Fibroblast of lung (primary cell): ENCODE measurements around the gene IFIT2. TPM values are rescaled to one million over a fixed set of nuclear protein-coding genes. Genes with fewer than 3 reads are reported as not detected.

ENCODE experiments used
- DNase-seq, 2 donors: peaks; one replicate each; pipeline versions ENCODE4 v3.0.0 to v3.0.0-alpha.2; 2010; ENCODE audit warnings: low read depth in 2 of 2
- H2AFZ ChIP-seq: 2 replicates; pipeline ENCODE4 v1.5.1; 2012; ENCODE audit warnings: low read length, control low read depth, inconsistent platforms
- H3K27ac ChIP-seq: 2 replicates; pipeline ENCODE4 v1.5.1; 2011; ENCODE audit warnings: low read length, control low read depth; ENCODE audit not compliant: insufficient read depth
- H3K27me3 ChIP-seq: 2 replicates; pipeline ENCODE4 v1.5.1; 2011; ENCODE audit warnings: mild to moderate bottlenecking, low read length; ENCODE audit not compliant: control insufficient read depth, insufficient read depth
- H3K36me3 ChIP-seq: 2 replicates; pipeline ENCODE4 v1.5.1; 2011; ENCODE audit warnings: low read length; ENCODE audit not compliant: control insufficient read depth, insufficient read depth
- H3K4me1 ChIP-seq: 2 replicates; pipeline ENCODE4 v1.5.1; 2011; ENCODE audit warnings: low read length; ENCODE audit not compliant: control insufficient read depth, insufficient read depth; ENCODE audit errors: extremely low read depth
- H3K4me2 ChIP-seq: 2 replicates; pipeline ENCODE4 v1.5.1; 2011; ENCODE audit warnings: low read length, control low read depth; ENCODE audit not compliant: insufficient read depth; ENCODE audit errors: extremely low read depth
- H3K4me3 ChIP-seq, 4 experiments: fragments of 200-600 bp in 1 of 4; sonication (generic) in 1 of 4; replicated peaks in 1 of 4; 2 replicates each; pipeline ENCODE4 v1.5.1; 2011 to 2016; ENCODE audit warnings: low read length in 4 of 4, low read depth in 3 of 4, mild to moderate bottlenecking in 3 of 4, control low read depth in 2 of 4, inconsistent platforms in 1 of 4, mixed read lengths in 1 of 4; ENCODE audit not compliant: insufficient read depth in 1 of 4; ENCODE audit errors: control extremely low read depth in 1 of 4
- H3K79me2 ChIP-seq: 2 replicates; pipeline ENCODE4 v1.5.1; 2012; ENCODE audit warnings: mild to moderate bottlenecking, low read length, inconsistent platforms; ENCODE audit not compliant: control insufficient read depth, insufficient read depth
- H3K9ac ChIP-seq: 2 replicates; pipeline ENCODE4 v1.5.1; 2011; ENCODE audit warnings: mild to moderate bottlenecking, low read length, control low read depth; ENCODE audit not compliant: insufficient read depth
- H3K9me3 ChIP-seq: 2 replicates; pipeline ENCODE4 v1.5.1; 2012; ENCODE audit warnings: low read depth, low read length; ENCODE audit not compliant: control insufficient read depth, insufficient read depth
- H4K20me1 ChIP-seq: 2 replicates; pipeline ENCODE4 v1.5.1; 2011; ENCODE audit warnings: low read length; ENCODE audit not compliant: control insufficient read depth, insufficient read depth; ENCODE audit errors: extremely low read depth
- CTCF ChIP-seq, 2 donors: IDR thresholded peaks in 1 of 2; conservative IDR thresholded peaks in 1 of 2; 1 replicate in 1 of 2; 2 replicates in 1 of 2; pipeline ENCODE4 v1.5.1; 2011 to 2012; ENCODE audit warnings: low read length in 2 of 2, control low read depth in 1 of 2, inconsistent platforms in 1 of 2, low read depth in 1 of 2, mild to moderate bottlenecking in 1 of 2
- EZH2 ChIP-seq: IDR thresholded peaks from 2 replicates; pipeline ENCODE4 v1.5.1; 2012; ENCODE audit warnings: low read length, control low read depth, mild to moderate bottlenecking; ENCODE audit errors: missing control alignments
- polyA plus RNA-seq, 2 donors: library from polyadenylated mRNA; depleted of rRNA in 1 of 2; stranded (reverse) in 1 of 2; unstranded in 1 of 2; fragments of >200 nt; gene quantifications; 2 replicates each; pipeline ENCODE4 v1.2.1, GENCODE V29; 2011 to 2012; ENCODE audit warnings: missing spikeins in 1 of 2
- total RNA-seq: library from RNA; depleted of rRNA; stranded (reverse); fragments of >200 nt; gene quantifications from 2 replicates; pipeline ENCODE4 v1.2.1, GENCODE V29; 2014

IFIT2 gene
- total and polyA plus RNA-seq, 2 donors (not counting 1 experiment from before 2014, with no cell fraction given), result 12.1 to 21.6 TPM

- Histone ChIP-seq H3K27me3 (no peaks in the 10 kb centered on the region), H2AFZ (no peak overlapping the region), H3K9ac (no peak overlapping the region), H3K27ac (peak overlapping the region; percentile 67), H4K20me1 (no peaks in the 10 kb centered on the region), H3K9me3 (no peaks in the 10 kb centered on the region), H3K4me1 (peaks cover 30% of the 10 kb centered on the region), H3K4me2 (no peak overlapping the region), H3K79me2 (no peaks in the 10 kb centered on the region), H3K36me3 (no peaks in the 10 kb centered on the region), H3K4me3 (no peak overlapping the region)
- DNase-seq, result peak; percentile 72 to 81
- TF ChIP-seq EZH2, result no peak
- TF ChIP-seq CTCF (conservative IDR thresholded peaks at IDR 0.05 in 1 of 2, IDR thresholded peaks at IDR 0.05 in 1 of 2; ENCODE audit: low read depth in 1 of 2, low read length in 2 of 2), result no peak
Observed at GRCh38 chr10:89355394-89355931, 53.6 kb downstream of the IFIT2 start.

- no peak for TF ChIP-seq CTCF (conservative IDR thresholded peaks at IDR 0.05 in 1 of 2, IDR thresholded peaks at IDR 0.05 in 1 of 2; ENCODE audit: low read depth in 1 of 2, low read length in 2 of 2)
- TF ChIP-seq EZH2, result no peak
- no peak for DNase-seq
- no peak overlapping the region for H3K4me2 ChIP-seq
- no peak overlapping the region for H3K27ac ChIP-seq
- H2AFZ ChIP-seq, result no peak overlapping the region
- H3K9me3 ChIP-seq, result no peaks in the 10 kb centered on the region
- no peaks in the 10 kb centered on the region for H3K27me3 ChIP-seq
- H3K79me2 ChIP-seq, result no peaks in the 10 kb centered on the region
- H4K20me1 ChIP-seq, result no peaks in the 10 kb centered on the region
- H3K36me3 ChIP-seq, result no peaks in the 10 kb centered on the region
- no peak overlapping the region for H3K4me3 ChIP-seq
- peaks cover 18% of the 10 kb centered on the region for H3K4me1 ChIP-seq
- H3K9ac ChIP-seq, result no peak overlapping the region
Observed at GRCh38 chr10:89357096-89357495, 55.2 kb downstream of the IFIT2 start.

GRCh38 chr10:89357975-89358374, 56.1 kb downstream of the IFIT2 start:
- Histone ChIP-seq H3K27ac (no peak overlapping the region), H3K36me3 (no peaks in the 10 kb centered on the region)

More at GRCh38 chr10:89357975-89358374, 56.1 kb downstream of the IFIT2 start:
- Histone ChIP-seq H3K79me2 (no peaks in the 10 kb centered on the region), H3K4me3 (no peak overlapping the region), H2AFZ (no peak overlapping the region), H3K9ac (no peak overlapping the region), H3K4me2 (no peak overlapping the region), H3K4me1 (peaks cover 15% of the 10 kb centered on the region), H4K20me1 (no peaks in the 10 kb centered on the region), H3K9me3 (no peaks in the 10 kb centered on the region), H3K27me3 (no peaks in the 10 kb centered on the region)
- no peak for DNase-seq
- TF ChIP-seq EZH2 (no peak), CTCF (conservative IDR thresholded peaks at IDR 0.05 in 1 of 2, IDR thresholded peaks at IDR 0.05 in 1 of 2; ENCODE audit: low read depth in 1 of 2, low read length in 2 of 2) (no peak)

Other genes starting within 250 kb of the IFIT2 start
- gene CH25H, start 94.7 kb upstream of the IFIT2 start, total RNA-seq, result 8.2 and 17.7 TPM in 2 replicates
- 0.42 and 1.7 TPM in 2 replicates for gene CH25H, start 94.7 kb upstream of the IFIT2 start, polyA plus RNA-seq
- gene LIPA, start 50.3 kb upstream of the IFIT2 start, total RNA-seq, result 47.8 and 72.3 TPM in 2 replicates
- 80.6 and 105 TPM in 2 replicates for gene LIPA, start 50.3 kb upstream of the IFIT2 start, polyA plus RNA-seq
- 23.6 and 33.5 TPM in 2 replicates for gene IFIT3, start 26.0 kb downstream of the IFIT2 start, total RNA-seq
- 30.5 and 62.9 TPM in 2 replicates for gene IFIT3, start 26.0 kb downstream of the IFIT2 start, polyA plus RNA-seq
- under 0.01 TPM in 1 of 2 replicates, not detected in the other for gene IFIT1B, start 76.0 kb downstream of the IFIT2 start, total RNA-seq
- not detected in 2 replicates for gene IFIT1B, start 76.0 kb downstream of the IFIT2 start, polyA plus RNA-seq
- gene IFIT1, start 90.6 kb downstream of the IFIT2 start, total RNA-seq, result 21.8 and 25.8 TPM in 2 replicates
- gene IFIT1, start 90.6 kb downstream of the IFIT2 start, polyA plus RNA-seq, result 12.8 and 71.4 TPM in 2 replicates
- gene IFIT5, start 112.5 kb downstream of the IFIT2 start, total RNA-seq, result 27.7 and 32.7 TPM in 2 replicates
- 18.3 and 23.5 TPM in 2 replicates for gene IFIT5, start 112.5 kb downstream of the IFIT2 start, polyA plus RNA-seq
- under 0.01 TPM in 2 replicates for gene SLC16A12, start 233.5 kb downstream of the IFIT2 start, total RNA-seq
- gene SLC16A12, start 233.5 kb downstream of the IFIT2 start, polyA plus RNA-seq, result 0.26 and 0.46 TPM in 2 replicates